Uterus (tissue), 4 donors: Measurements from ENCODE around the gene NEURL1. TPM values are rescaled to one million over a fixed set of nuclear protein-coding genes. Genes with fewer than 3 reads are reported as not detected.

Source experiments
- DNase-seq, 2 donors: peaks; one replicate each; pipeline ENCODE4 v3.0.0-alpha.2; 2019 to 2020
- H3K27ac ChIP-seq, 2 donors: fragments of 200-600 bp; sonication (generic); 1 replicate in 1 of 2; 2 replicates in 1 of 2; pipeline ENCODE4 v1.5.1; 2016 to 2018
- H3K27me3 ChIP-seq, 2 donors: fragments of 200-600 bp; sonication (generic); one replicate each; pipeline ENCODE4 v1.5.1; 2018 to 2019; ENCODE audit warnings: control low read depth in 1 of 2
- H3K36me3 ChIP-seq, 2 donors: fragments of 200-600 bp; sonication (generic); one replicate each; pipeline ENCODE4 v1.5.1; 2019; ENCODE audit warnings: control low read depth in 1 of 2
- H3K4me1 ChIP-seq, 2 donors: fragments of 200-600 bp; sonication (generic); one replicate each; pipeline ENCODE4 v1.5.1; 2018 to 2019; ENCODE audit warnings: control low read depth in 1 of 2
- H3K4me3 ChIP-seq, 2 donors: fragments of 200-600 bp; sonication (generic); 1 replicate in 1 of 2; 2 replicates in 1 of 2; pipeline ENCODE4 v1.5.1; 2018 to 2019; ENCODE audit warnings: mild to moderate bottlenecking in 1 of 2
- H3K9me3 ChIP-seq, 2 donors: fragments of 200-600 bp; sonication (generic); one replicate each; pipeline ENCODE4 v1.5.1; 2019; ENCODE audit warnings: control low read depth in 1 of 2
- POLR2A ChIP-seq, 2 donors: fragments of 450-650 bp; IDR thresholded peaks; one replicate each; pipeline ENCODE4 v1.6.1; 2016; ENCODE audit warnings: antibody characterized with exemption in 2 of 2, mild to moderate bottlenecking in 1 of 2, moderate library complexity in 1 of 2
- intact Hi-C: fragments of 100-400 bp; cut with DNase I; formaldehyde crosslinking; loops from one replicate; pipeline ENCODE4 v1.15.1; 2023; ENCODE audit warnings: low total_unique reads
- total RNA-seq, 4 donors: library from RNA; depleted of rRNA in 3 of 4; stranded (reverse); fragments of >200 nt in 3 of 4; gene quantifications; one replicate each; pipeline versions ENCODE4 v1.1.0 to v1.2.4, GENCODE V29; 2014 to 2023
- TF ChIP-seq, protein P1 (sequence below), 4 experiments: fragments of 200-600 bp in 2 of 4; fragments of 450-650 bp in 2 of 4; sonication (generic) in 2 of 4; IDR thresholded peaks; one replicate each; pipeline ENCODE4 v1.5.1; 2016 to 2019; ENCODE audit warnings: antibody characterized with exemption in 4 of 4, mild to moderate bottlenecking in 2 of 4, moderate library complexity in 1 of 4
- donor health status: DM: yes; HTN: yes; CAD: no.

Gene NEURL1
- total RNA-seq, 4 donors from 2014 or later, result 3.8 to 46.1 (median 14.1) TPM

DNA sequence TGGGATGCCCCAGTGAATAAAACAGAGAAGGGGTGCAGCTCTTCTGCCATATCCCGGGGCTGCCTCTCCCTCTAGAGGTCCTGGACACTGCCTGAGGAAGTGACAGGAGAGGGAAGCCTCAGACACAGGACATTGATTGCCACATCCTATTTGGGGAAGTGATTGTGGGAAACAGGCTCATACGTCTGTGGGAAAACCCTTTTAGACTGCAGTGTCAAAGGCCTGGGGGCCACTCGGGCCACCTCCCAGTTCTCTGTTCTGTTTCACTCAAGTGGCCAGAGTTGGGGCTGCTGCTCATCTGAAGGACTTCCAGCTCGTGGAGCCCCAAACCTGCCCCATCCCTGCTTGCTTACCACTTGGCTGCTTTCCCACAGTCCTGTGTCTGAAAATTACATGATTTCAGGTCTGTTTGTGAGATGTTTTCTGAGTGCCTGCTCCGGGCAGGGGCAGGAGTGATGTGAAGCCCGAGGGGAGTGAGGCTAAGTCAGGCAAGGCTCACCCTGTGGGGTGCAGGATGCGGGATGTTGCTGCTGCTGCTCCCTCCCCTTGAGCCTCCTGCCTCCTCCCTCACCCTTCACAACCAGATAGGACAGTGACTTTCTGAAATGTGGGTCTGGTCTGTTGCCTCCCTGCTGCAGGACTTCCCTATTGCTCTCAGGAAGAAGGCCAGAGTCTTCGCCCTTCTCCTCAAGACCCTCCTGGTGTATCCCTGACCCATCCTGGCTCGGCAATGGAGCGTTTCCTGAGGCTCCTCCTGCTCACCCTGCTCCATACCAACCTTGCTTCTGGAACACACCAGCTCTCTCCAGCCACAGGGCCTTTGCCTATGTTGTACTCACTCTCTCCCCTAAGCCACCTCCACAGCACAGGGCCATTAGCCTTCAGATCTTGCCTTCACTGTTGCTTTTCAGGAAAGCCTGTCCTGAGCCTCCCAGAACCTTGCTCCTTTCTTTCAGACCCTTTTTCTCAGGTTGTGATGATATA is 58.4 kb downstream of the NEURL1 start:
- intact Hi-C loops, result no loop called here
- peak in 1 of 2 donors; percentile 15 for DNase-seq
- no peaks in the 10 kb centered on the region for H3K9me3 ChIP-seq
- no peak overlapping the region for H3K4me3 ChIP-seq
- H3K36me3 ChIP-seq, result no peaks in the 10 kb centered on the region
- peaks cover 6 to 23% of the 10 kb centered on the region in 2 donors for H3K4me1 ChIP-seq
- H3K27me3 ChIP-seq, result no peaks in the 10 kb centered on the region
- H3K27ac ChIP-seq, result no peak overlapping the region
- TF ChIP-seq POLR2A (IDR thresholded peaks at IDR 0.05), result no peak
- TF ChIP-seq, protein P1, sequence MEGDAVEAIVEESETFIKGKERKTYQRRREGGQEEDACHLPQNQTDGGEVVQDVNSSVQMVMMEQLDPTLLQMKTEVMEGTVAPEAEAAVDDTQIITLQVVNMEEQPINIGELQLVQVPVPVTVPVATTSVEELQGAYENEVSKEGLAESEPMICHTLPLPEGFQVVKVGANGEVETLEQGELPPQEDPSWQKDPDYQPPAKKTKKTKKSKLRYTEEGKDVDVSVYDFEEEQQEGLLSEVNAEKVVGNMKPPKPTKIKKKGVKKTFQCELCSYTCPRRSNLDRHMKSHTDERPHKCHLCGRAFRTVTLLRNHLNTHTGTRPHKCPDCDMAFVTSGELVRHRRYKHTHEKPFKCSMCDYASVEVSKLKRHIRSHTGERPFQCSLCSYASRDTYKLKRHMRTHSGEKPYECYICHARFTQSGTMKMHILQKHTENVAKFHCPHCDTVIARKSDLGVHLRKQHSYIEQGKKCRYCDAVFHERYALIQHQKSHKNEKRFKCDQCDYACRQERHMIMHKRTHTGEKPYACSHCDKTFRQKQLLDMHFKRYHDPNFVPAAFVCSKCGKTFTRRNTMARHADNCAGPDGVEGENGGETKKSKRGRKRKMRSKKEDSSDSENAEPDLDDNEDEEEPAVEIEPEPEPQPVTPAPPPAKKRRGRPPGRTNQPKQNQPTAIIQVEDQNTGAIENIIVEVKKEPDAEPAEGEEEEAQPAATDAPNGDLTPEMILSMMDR (IDR thresholded peaks at IDR 0.05), result no peak

DNA sequence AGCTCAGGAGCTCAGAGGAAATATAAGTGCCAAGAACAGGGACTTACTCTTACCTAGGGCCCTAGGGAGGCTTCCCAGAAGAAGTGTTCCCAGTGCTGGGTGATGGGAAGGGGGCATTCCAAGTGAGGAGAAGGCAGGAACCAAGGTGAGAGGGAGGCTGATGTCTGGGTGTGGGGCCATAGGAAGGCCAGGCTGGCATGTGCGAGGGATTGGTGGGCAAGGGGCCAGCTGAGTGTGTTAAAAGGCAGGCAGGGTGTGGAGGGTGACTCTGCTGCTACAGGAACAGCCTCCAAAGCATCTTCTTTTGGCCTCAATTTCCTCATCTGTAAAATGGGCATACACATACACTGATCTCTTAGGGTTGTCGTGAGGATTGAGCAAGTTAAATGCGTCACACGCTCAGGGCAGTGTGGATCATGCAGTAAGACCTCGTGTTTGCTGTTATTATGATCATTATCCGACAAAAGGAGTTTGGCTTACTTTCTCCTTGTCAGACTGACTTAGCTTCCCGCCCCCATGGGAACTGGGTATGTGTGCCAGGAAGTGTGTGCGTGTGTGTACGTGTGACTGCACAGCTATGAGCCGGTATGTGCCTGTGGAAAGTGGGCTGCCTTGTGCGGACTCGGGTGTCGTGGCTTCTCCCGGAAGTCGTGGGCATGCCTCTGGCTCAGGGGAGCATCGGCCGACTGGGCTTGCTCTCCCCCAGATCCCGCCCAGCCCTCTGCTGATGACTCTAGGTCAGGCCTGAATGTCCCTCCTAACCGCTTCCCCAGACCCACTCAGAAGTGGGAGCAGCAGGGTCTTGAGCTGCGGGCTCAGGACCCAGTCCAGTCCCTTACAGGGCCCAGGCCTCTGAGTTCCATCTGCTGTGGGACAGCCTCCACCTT is 59.6 kb downstream of the NEURL1 start:
- H3K4me1 ChIP-seq, result peaks cover 0 to 22% of the 10 kb centered on the region in 2 donors
- intact Hi-C loops, result no loop called here
- no peaks in the 10 kb centered on the region for H3K36me3 ChIP-seq
- H3K4me3 ChIP-seq, result no peak overlapping the region
- peak overlapping the region in 1 of 2 donors; percentile 31 for H3K27ac ChIP-seq
- peak in 1 of 2 donors; percentile 13 for DNase-seq
- no peaks in the 10 kb centered on the region for H3K9me3 ChIP-seq
- H3K27me3 ChIP-seq, result no peaks in the 10 kb centered on the region
- TF ChIP-seq POLR2A (IDR thresholded peaks at IDR 0.05), result no peak
- TF ChIP-seq, protein P1 (IDR thresholded peaks at IDR 0.05), result no peak

DNA sequence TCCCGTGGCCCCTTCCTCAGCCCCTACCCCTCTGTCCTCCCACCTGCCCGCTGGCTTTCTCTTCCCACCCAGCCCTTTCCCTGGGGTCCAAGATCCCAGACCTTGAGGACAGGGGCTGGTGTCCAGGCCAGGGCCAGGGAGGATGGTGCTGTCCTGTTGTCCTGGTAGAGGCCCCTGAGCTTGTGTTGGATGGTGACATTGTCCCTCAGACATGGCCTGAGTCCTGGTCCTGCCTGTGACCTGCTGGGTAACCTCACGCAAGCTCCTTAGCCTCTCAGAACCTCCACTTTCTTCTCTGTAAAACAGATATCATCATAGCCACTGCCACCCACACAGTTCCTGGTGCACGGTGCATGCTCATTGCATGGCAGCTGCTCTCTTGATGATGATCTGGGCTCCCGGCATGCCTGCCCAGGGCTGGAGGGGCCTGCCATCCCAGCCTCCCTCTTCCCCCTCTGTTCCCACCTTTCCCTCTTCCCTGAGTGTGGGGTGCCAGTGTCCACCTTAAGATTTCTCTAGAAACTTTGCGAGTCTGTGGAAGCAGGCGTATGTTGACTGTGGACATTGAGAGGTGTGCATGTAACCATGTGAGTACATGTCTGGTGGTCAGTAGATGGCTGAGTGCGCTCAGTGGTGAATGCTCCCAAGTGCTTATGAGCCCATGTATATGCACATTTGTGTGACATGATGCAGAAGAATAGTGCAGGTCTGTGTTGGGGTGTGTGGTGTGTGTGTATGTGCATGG is 60.4 kb downstream of the NEURL1 start:
- H3K27me3 ChIP-seq, result no peaks in the 10 kb centered on the region
- no peak for DNase-seq
- H3K36me3 ChIP-seq, result no peaks in the 10 kb centered on the region
- H3K4me3 ChIP-seq, result no peak overlapping the region
- H3K4me1 ChIP-seq, result peaks cover 0 to 22% of the 10 kb centered on the region in 2 donors
- intact Hi-C loops, result no loop called here
- no peaks in the 10 kb centered on the region for H3K9me3 ChIP-seq
- TF ChIP-seq POLR2A (IDR thresholded peaks at IDR 0.05), result no peak
- TF ChIP-seq, protein P1 (IDR thresholded peaks at IDR 0.05), result no peak
- H3K27ac ChIP-seq, result peak overlapping the region; percentile 80 to 83

DNA sequence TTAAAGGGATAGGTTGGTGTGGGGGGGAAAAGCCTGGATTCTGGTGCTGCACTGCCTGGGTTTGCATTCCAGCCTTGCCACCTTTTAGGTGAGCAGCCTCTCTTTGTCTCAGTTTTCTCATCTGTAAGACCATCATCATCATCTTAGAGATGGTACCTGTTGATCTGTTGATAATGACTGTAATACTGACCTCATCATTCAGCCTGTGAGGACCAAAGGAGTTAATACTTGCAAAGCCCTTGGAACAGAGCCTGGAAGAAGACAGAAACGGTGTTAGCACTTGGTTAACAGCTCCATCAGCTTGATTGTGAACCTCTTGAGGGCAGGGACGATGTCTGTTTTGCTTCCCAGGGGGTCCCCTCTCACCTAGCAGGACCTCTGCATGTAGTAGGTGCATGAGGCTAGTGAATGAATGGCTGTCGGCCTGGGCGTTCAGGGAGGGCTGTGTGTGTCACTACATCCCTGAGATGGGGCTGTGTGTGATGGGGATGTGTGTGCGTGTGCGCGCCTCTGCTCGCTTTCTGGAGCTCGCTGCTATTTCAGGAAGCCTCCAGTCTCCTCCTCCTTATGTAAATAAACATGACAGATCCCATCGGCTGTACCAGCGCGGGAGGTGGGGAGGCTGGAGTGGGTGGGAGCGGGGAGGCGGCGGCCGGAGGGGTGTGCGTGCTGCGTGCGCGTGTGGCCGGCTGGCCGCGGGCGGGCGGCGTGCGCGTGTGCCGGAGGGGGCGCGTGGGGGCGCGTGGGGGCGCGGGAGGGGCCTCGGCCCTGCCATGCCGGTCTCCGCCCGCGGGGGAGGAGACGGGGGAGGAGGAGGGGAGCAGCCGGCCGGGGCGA is 61.2 kb downstream of the NEURL1 start:
- intact Hi-C loops, result no loop called here
- peak; percentile 74 to 85 for DNase-seq
- Histone ChIP-seq H3K27me3 (no peaks in the 10 kb centered on the region), H3K27ac (peak overlapping the region; percentile 80 to 83), H3K4me1 (peaks cover 0 to 22% of the 10 kb centered on the region in 2 donors), H3K9me3 (no peaks in the 10 kb centered on the region), H3K36me3 (no peaks in the 10 kb centered on the region), H3K4me3 (peak overlapping the region; percentile 49 to 69)
- TF ChIP-seq POLR2A (IDR thresholded peaks at IDR 0.05), result no peak
- TF ChIP-seq, protein P1 (IDR thresholded peaks at IDR 0.05), result no peak
